Measurements from ENCODE around the gene BBX.

The BBX gene

GRCh38 chr3:107757140-107757539 lies 234.4 kb downstream of the BBX start:
- no peak for DNase-seq

GRCh38 chr3:107760144-107760543 lies 237.4 kb downstream of the BBX start:
- no peak for DNase-seq

GRCh38 chr3:107761391-107761790 lies 238.6 kb downstream of the BBX start:
- DNase-seq, result no peak

GRCh38 chr3:107765524-107765923 lies 242.8 kb downstream of the BBX start:
- no peak for DNase-seq

- DNase-seq, result no peak
These were observed 245.3 kb downstream of the BBX start for GRCh38 chr3:107767897-107768605.

- DNase-seq, result no peak
These were observed 247.1 kb downstream of the BBX start for GRCh38 chr3:107769882-107770281.

GRCh38 chr3:107772016-107772415 lies 249.3 kb downstream of the BBX start:
- no peak for DNase-seq

- DNase-seq, result no peak
These were observed 253.2 kb downstream of the BBX start for GRCh38 chr3:107775974-107776373.

- no peak for DNase-seq
These were observed 258.5 kb downstream of the BBX start for GRCh38 chr3:107781253-107781652.

- DNase-seq, result no peak
These were observed 259.3 kb downstream of the BBX start for GRCh38 chr3:107782054-107782453.

- no peak for DNase-seq
These were observed 267.9 kb downstream of the BBX start for GRCh38 chr3:107790612-107791011.

- DNase-seq, result no peak
These were observed 268.3 kb downstream of the BBX start for GRCh38 chr3:107791027-107791426.

- DNase-seq, result no peak
These were observed 268.7 kb downstream of the BBX start for GRCh38 chr3:107791450-107791849.

GRCh38 chr3:107794664-107795443 lies 272.1 kb downstream of the BBX start:
- no peak for DNase-seq

GRCh38 chr3:107795514-107796094 lies 272.8 kb downstream of the BBX start:
- no peak for DNase-seq

- DNase-seq, result peak; percentile 14
These were observed 274.0 kb downstream of the BBX start for GRCh38 chr3:107796791-107797190.

GRCh38 chr3:107797586-107797985 lies 274.8 kb downstream of the BBX start:
- no peak for DNase-seq

- DNase-seq, result no peak
These were observed 275.6 kb downstream of the BBX start for GRCh38 chr3:107798381-107798780.

GRCh38 chr3:107800710-107801109 lies 277.9 kb downstream of the BBX start:
- no peak for DNase-seq

- no peak for DNase-seq
These were observed 280.4 kb downstream of the BBX start for GRCh38 chr3:107803170-107803569.

- no peak for DNase-seq
These were observed 283.3 kb downstream of the BBX start for GRCh38 chr3:107806021-107806420.

GRCh38 chr3:107806536-107806935 lies 283.8 kb downstream of the BBX start:
- DNase-seq, result no peak

GRCh38 chr3:107810171-107811071 lies 287.7 kb downstream of the BBX start:
- no peak for DNase-seq

Data from CD4-positive, alpha-beta T cell treated with Interleukin-21 for 1 hour (primary cell).